CD4-positive, alpha-beta T cell treated with Interleukin-2 at 100 ng/mL for 4 hours (primary cell): ENCODE results near the gene GARIN3.
"Not testable (repeated sequence)": the region's sequence is repeated elsewhere in the genome, so short reads cannot be mapped to it uniquely, and the experiment has no call there.

Source experiments
- DNase-seq: peaks from one replicate; pipeline ENCODE4 v3.0.0-alpha.2; 2020; ENCODE audit warnings: low spot score

The GARIN3 gene

GRCh38 chr5:157185122-157185521 lies 19.1 kb upstream of the GARIN3 start:
- DNase-seq, result not testable (repeated sequence)

GRCh38 chr5:157184117-157184670 lies 18.1 kb upstream of the GARIN3 start:
- DNase-seq, result no peak

GRCh38 chr5:157182143-157182757 lies 16.2 kb upstream of the GARIN3 start:
- no peak for DNase-seq

- peak; percentile 81 for DNase-seq
Measured at GRCh38 chr5:157180374-157181264, 14.6 kb upstream of the GARIN3 start, which contains the start of gene ITK. TSS of gene ITK (plus strand) at chr5:157180840. CDS start at chr5:157180978, 138 bp downstream.

- no peak for DNase-seq
Measured at GRCh38 chr5:157178966-157179365, 12.9 kb upstream of the GARIN3 start.

GRCh38 chr5:157177953-157178352 lies 11.9 kb upstream of the GARIN3 start:
- DNase-seq, result peak; percentile 62

GRCh38 chr5:157175071-157175612 lies 9.1 kb upstream of the GARIN3 start:
- no peak for DNase-seq

GRCh38 chr5:157172403-157172802 lies 6.3 kb upstream of the GARIN3 start:
- peak; percentile 86 for DNase-seq

- no peak for DNase-seq
Measured at GRCh38 chr5:157168286-157168685, 2.2 kb upstream of the GARIN3 start.

- DNase-seq, result peak; percentile 83
Measured at GRCh38 chr5:157167214-157167621, 1.2 kb upstream of the GARIN3 start.

- DNase-seq, result no peak
Measured at GRCh38 chr5:157165668-157166067, 396 bp downstream of the GARIN3 start.

- DNase-seq, result no peak
Measured at GRCh38 chr5:157165261-157165660, 803 bp downstream of the GARIN3 start.

GRCh38 chr5:157164521-157164920 lies 1.5 kb downstream of the GARIN3 start:
- no peak for DNase-seq

GRCh38 chr5:157162919-157163510 lies 3.0 kb downstream of the GARIN3 start:
- no peak for DNase-seq

- no peak for DNase-seq
Measured at GRCh38 chr5:157161996-157162395, 4.1 kb downstream of the GARIN3 start.

- DNase-seq, result peak; percentile 72
Measured at GRCh38 chr5:157160001-157160400, 6.1 kb downstream of the GARIN3 start.

GRCh38 chr5:157159209-157159751 lies 6.8 kb downstream of the GARIN3 start:
- DNase-seq, result peak; percentile 94

- peak; percentile 25 for DNase-seq
Measured at GRCh38 chr5:157157293-157157891, 8.7 kb downstream of the GARIN3 start.

GRCh38 chr5:157155297-157155696 lies 10.8 kb downstream of the GARIN3 start:
- DNase-seq, result no peak

- no peak for DNase-seq
Measured at GRCh38 chr5:157150995-157151394, 15.1 kb downstream of the GARIN3 start.
